K562 (cell line): ENCODE data around the gene PPL. TPM values are rescaled to one million over a fixed set of nuclear protein-coding genes. Genes with fewer than 3 reads are reported as not detected.
A peak's percentile ranks its signal among the peaks of the same experiment; 100 is the strongest.
"Not testable (repeated sequence)": the region's sequence is repeated elsewhere in the genome, so short reads cannot be mapped to it uniquely, and the experiment has no call there.

Experiments used
- ATAC-seq: fragments of 200-7000 bp; cut with Tn5 transposase; 3 replicates; pipeline ENCODE4 v1.9.1; 2020; ENCODE audit warnings: moderate library complexity
- BruUV-seq: library from RNA; stranded (reverse); fragments of 400-500 nt; replicated peaks from 2 replicates; lab custom pipeline; 2021; lab: Mats Ljungman, UMichigan
- CTCF ChIA-PET: fragments of 300-600 bp; formaldehyde crosslinking; extraction: SDS; loops from one replicate; lab custom pipeline; 2021; ENCODE audit warnings: low intra/inter-chr PET ratio; lab: Yijun Ruan, JAX
- POLR2A ChIA-PET: fragments of 300-600, 350-650 bp; sonication (Branson Sonifier 250); formaldehyde crosslinking; extraction: SDS; loops from one replicate; lab custom pipeline; 2021; ENCODE audit warnings: antibody characterized with exemption, inconsistent platforms; lab: Yijun Ruan, JAX
- DNase-seq, 4 experiments: peaks; one replicate each; pipeline versions ENCODE4 v3.0.0 to v3.0.0-alpha.2; 2011 to 2018; ENCODE audit warnings: low spot score in 3 of 4, mixed read lengths in 3 of 4; ENCODE audit errors: extremely low read depth in 1 of 4
- FAIRE-seq: peaks from 2 replicates; lab custom pipeline; 2011; peaks lifted over from hg19 to GRCh38; lab: Jason Lieb, UNC
- H2AFZ ChIP-seq: 2 replicates; pipeline ENCODE4 v1.6.0; 2011; ENCODE audit warnings: low read depth, low read length, control low read depth, inconsistent platforms
- H3K27ac ChIP-seq: fragments of 200-600 bp; 3 replicates; pipeline ENCODE4 v1.8.0; 2011; ENCODE audit warnings: low read depth, mild to moderate bottlenecking, control low read depth, inconsistent platforms, low read length, moderate library complexity, mixed read lengths; ENCODE audit errors: extremely low read depth
- H3K27me3 ChIP-seq, 2 experiments: fragments of 300-600 bp in 1 of 2; 2 replicates in 1 of 2; 3 replicates in 1 of 2; pipeline versions ENCODE4 v1.6.0 to v1.8.0; 2011; ENCODE audit warnings: inconsistent platforms in 2 of 2, low read length in 2 of 2, mild to moderate bottlenecking in 1 of 2, mixed read lengths in 1 of 2, moderate library complexity in 1 of 2; ENCODE audit not compliant: control insufficient read depth in 2 of 2, insufficient read depth in 2 of 2
- H3K36me3 ChIP-seq: fragments of 300-600 bp; 3 replicates; pipeline ENCODE4 v1.8.0; 2011; ENCODE audit warnings: mild to moderate bottlenecking, low read length, inconsistent platforms; ENCODE audit not compliant: control insufficient read depth, insufficient read depth
- H3K4me1 ChIP-seq, 2 experiments: fragments of 200-600 bp in 1 of 2; replicated peaks in 1 of 2; 2 replicates in 1 of 2; 3 replicates in 1 of 2; pipeline versions ENCODE4 v1.5.1 to v1.8.0; 2011; ENCODE audit warnings: inconsistent platforms in 2 of 2, low read length in 2 of 2, mild to moderate bottlenecking in 1 of 2, mixed read lengths in 1 of 2, moderate library complexity in 1 of 2; ENCODE audit not compliant: control insufficient read depth in 2 of 2, insufficient read depth in 2 of 2
- H3K4me2 ChIP-seq: 2 replicates; pipeline ENCODE4 v1.6.1; 2011; ENCODE audit warnings: low read length, control low read depth, inconsistent platforms, mixed read lengths; ENCODE audit not compliant: insufficient read depth
- H3K4me3 ChIP-seq: fragments of 200-600 bp; sonication (generic), shearing (Covaris generic); 2 replicates; pipeline ENCODE4 v1.5.1; 2016; ENCODE audit warnings: control low read depth, inconsistent platforms
- H3K79me2 ChIP-seq: fragments of 200-600 bp; 3 replicates; pipeline ENCODE4 v1.8.0; 2011; ENCODE audit warnings: low read length, inconsistent platforms; ENCODE audit not compliant: control insufficient read depth, insufficient read depth
- H3K9ac ChIP-seq, 2 experiments: 2 replicates each; pipeline versions ENCODE4 v1.6.0 to v1.6.1; 2011; ENCODE audit warnings: low read depth in 2 of 2, low read length in 2 of 2, control low read depth in 1 of 2, inconsistent platforms in 1 of 2, mild to moderate bottlenecking in 1 of 2, mixed read lengths in 1 of 2; ENCODE audit not compliant: insufficient read depth in 1 of 2
- H3K9me1 ChIP-seq: one replicate; pipeline ENCODE4 v1.6.0; 2011; ENCODE audit warnings: inconsistent platforms, mild to moderate bottlenecking, low read length, moderate library complexity; ENCODE audit not compliant: control insufficient read depth, insufficient read depth
- H3K9me3 ChIP-seq: replicated peaks from 2 replicates; pipeline ENCODE4 v1.5.1; 2011; ENCODE audit warnings: low read depth, low read length, inconsistent platforms; ENCODE audit not compliant: control insufficient read depth, insufficient read depth
- H4K20me1 ChIP-seq: replicated peaks from 2 replicates; pipeline ENCODE4 v1.6.1; 2011; ENCODE audit warnings: low read length, inconsistent platforms, mixed read lengths; ENCODE audit not compliant: control insufficient read depth, insufficient read depth
- PTBP1 ChIP-seq: fragments of 200-400 bp; formaldehyde crosslinking; IDR thresholded peaks from 2 replicates; pipeline ENCODE4 v1.6.1; 2017; ENCODE audit warnings: low read depth, low read length
- SAP30 ChIP-seq: fragments of 200-600 bp; sonication (generic); IDR thresholded peaks from 2 replicates; pipeline ENCODE4 v1.6.1; 2012; ENCODE audit warnings: borderline replicate concordance, low read depth, mild to moderate bottlenecking, moderate library complexity, low read length, control low read depth, inconsistent platforms; ENCODE audit not compliant: insufficient read depth, poor library complexity, severe bottlenecking
- SNAPC5 ChIP-seq: fragments of 250-450 bp; sonication (Bioruptor Pico); IDR thresholded peaks from 2 replicates; pipeline ENCODE4 v1.8.0; 2021; ENCODE audit warnings: moderate library complexity, mild to moderate bottlenecking, inconsistent platforms
- ZNF79 ChIP-seq: fragments of 250-450 bp; sonication (Bioruptor Pico); IDR thresholded peaks from 2 replicates; pipeline ENCODE4 v1.4.0; 2020; ENCODE audit warnings: low read depth, mild to moderate bottlenecking, moderate library complexity
- WGBS: fragments of 100-300 bp; shearing (Covaris generic); methylation state at CpG from one replicate; pipeline ENCODE4 v1.1.6; 2016; ENCODE audit warnings: low coverage, mixed read lengths; ENCODE audit not compliant: insufficient coverage; ENCODE audit errors: missing lambda C conversion rate; 5-methylcytosine and 5-hydroxymethylcytosine counted together
- in situ Hi-C: fragments of 300-500 bp; cut with MboI; formaldehyde crosslinking; loops from 4 replicates; pipeline ENCODE4 v1.15.0; 2018; ENCODE audit warnings: inconsistent platforms, mixed read lengths
- intact Hi-C: fragments of 100-400 bp; cut with micrococcal nuclease; formaldehyde crosslinking; loops from 2 replicates; pipeline ENCODE4 v1.14.2; 2022
- polyA plus RNA-seq, 8 experiments: library from polyadenylated mRNA; depleted of rRNA in 4 of 8; stranded (reverse) in 5 of 8; unstranded in 3 of 8; fragments of >200 nt; fragmentation: Nextera tagmentation in 2 of 8; fragmentation: Illumina TruSeq in 1 of 8; extraction: Ambion mirVana in 2 of 8; extraction: Trizol in 1 of 8; gene quantifications; 2 replicates each; pipeline versions ENCODE4 v1.2.1 to v1.2.3, GENCODE V29; 2011 to 2014; ENCODE audit warnings: inconsistent platforms in 1 of 8, missing spikeins in 1 of 8
- total RNA-seq, 7 experiments: library from RNA; depleted of rRNA in 6 of 7; stranded (reverse); fragments of >200 nt in 6 of 7; fragmentation: Illumina TruSeq in 2 of 7; extraction: Trizol in 2 of 7; gene quantifications; 2 replicates each; pipeline versions ENCODE4 v1.2.1 to v1.2.3, GENCODE V29; 2011 to 2021; ENCODE audit warnings: low replicate concordance in 1 of 7

PPL gene
- total and polyA plus RNA-seq, 9 of the 15 experiments (the other 6 are each of a cell fraction or from before 2014, with no cell fraction given) = 0.01 to 0.15 (median 0.07) TPM; not detected in 3

GRCh38 chr16:4957420-4957719, 20.4 kb upstream of the PPL start:
- in situ Hi-C loops (loop anchor here (5.0 to 10.0 kb wide), 2 partner anchors 240 to 443 kb away; no protein-coding TSS in a partner anchor), intact Hi-C loops (loop anchor here (5.0 to 10.0 kb wide), 4 partner anchors 135 to 543 kb away; partner anchors contain the start of genes CORO7 and MGRN1)
- peak overlapping the region in 1 of 2 experiments; percentile 89; a peak in 2 of 4 replicates for H3K9ac ChIP-seq
- peaks cover 25% of the 10 kb centered on the region for H4K20me1 ChIP-seq
- ATAC-seq (no peak), FAIRE-seq (no peak), DNase-seq (no peak)
- CTCF ChIA-PET = no interaction called here
- H3K4me2 ChIP-seq = peak overlapping the region; percentile 82
- H3K27ac ChIP-seq = no peak overlapping the region
- BruUV-seq = no TSS peak
- peaks cover 3 to 24% of the 10 kb centered on the region in 2 experiments; a peak in 3 of 5 replicates for H3K4me1 ChIP-seq
- POLR2A ChIA-PET = no interaction called here
- no peak for TF ChIP-seq SAP30
- TF ChIP-seq PTBP1 = 0 out of 2 replicates have a peak, but pooled peaks have one; percentile 46
- H3K36me3 ChIP-seq = no peaks in the 10 kb centered on the region
- H3K9me1 ChIP-seq = peaks cover 4% of the 10 kb centered on the region
- no peaks in the 10 kb centered on the region for H3K79me2 ChIP-seq
- H3K4me3 ChIP-seq = peak overlapping the region; percentile 49
- no peaks in the 10 kb centered on the region for H3K9me3 ChIP-seq
- peaks cover 31 to 50% of the 10 kb centered on the region in 2 experiments; a peak in 4 of 5 replicates for H3K27me3 ChIP-seq
- peak overlapping the region; percentile 84 for H2AFZ ChIP-seq
- 10% methylated on average over 10 of the region's 10 CpGs for WGBS

- FAIRE-seq (no peak), DNase-seq (no peak), ATAC-seq (no peak)
- H4K20me1 ChIP-seq = peaks cover 23% of the 10 kb centered on the region
- POLR2A ChIA-PET = interaction anchor here (0.5 to 0.8 kb wide), 3 partner anchors 143 to 259 kb away, joined by 3 read pairs; no protein-coding TSS in a partner anchor
- BruUV-seq = no TSS peak
- intact Hi-C loops (loop anchor here (5.0 to 10.0 kb wide), 4 partner anchors 138 to 540 kb away; partner anchors contain the start of genes CORO7 and MGRN1), in situ Hi-C loops (loop anchor here (5.0 to 10.0 kb wide), 2 partner anchors 237 to 440 kb away; no protein-coding TSS in a partner anchor)
- H3K9me3 ChIP-seq = no peaks in the 10 kb centered on the region
- CTCF ChIA-PET = interaction anchor here (2.5 kb wide), 1 partner anchor 437 kb away, joined by 13 read pairs; no protein-coding TSS in a partner anchor
- no peak overlapping the region for H3K4me3 ChIP-seq
- TF ChIP-seq SNAPC5 (CRISPR knock-in tag) = no peak
- peak; percentile 70; the same call in 1 of the 2 replicates for TF ChIP-seq ZNF79
- 17% methylated on average over 1 of the region's 1 CpG for WGBS
- no peak overlapping the region for H2AFZ ChIP-seq
- no peak overlapping the region for H3K9ac ChIP-seq
- H3K27me3 ChIP-seq = peaks cover 18 to 33% of the 10 kb centered on the region in 2 experiments; a peak in 4 of 5 replicates
- H3K4me1 ChIP-seq = peaks cover 3 to 24% of the 10 kb centered on the region in 2 experiments; a peak in 3 of 5 replicates
- no peak overlapping the region for H3K27ac ChIP-seq
- H3K36me3 ChIP-seq = no peaks in the 10 kb centered on the region
- H3K4me2 ChIP-seq = no peak overlapping the region
- H3K79me2 ChIP-seq = no peaks in the 10 kb centered on the region
- peaks cover 4% of the 10 kb centered on the region for H3K9me1 ChIP-seq
These were observed 17.8 kb upstream of the PPL start for GRCh38 chr16:4954714-4955113.

GRCh38 chr16:4951583-4951982, 14.6 kb upstream of the PPL start:
- intact Hi-C loops = loop anchor here (10.0 kb wide), 2 partner anchors 427 to 537 kb away; partner anchors contain the start of gene CORO7
- ATAC-seq, H3K4me2 ChIP-seq, H3K4me3 ChIP-seq, FAIRE-seq, H3K9me1 ChIP-seq, BruUV-seq, CTCF ChIA-PET, H3K9me3 ChIP-seq, H2AFZ ChIP-seq, POLR2A ChIA-PET, DNase-seq, H3K9ac ChIP-seq, H3K27ac ChIP-seq, H3K79me2 ChIP-seq, H3K36me3 ChIP-seq: not testable (repeated sequence)
- in situ Hi-C loops = loop anchor here (10.0 kb wide), 1 partner anchor 437 kb away; no protein-coding TSS in a partner anchor
- Histone ChIP-seq H3K4me1 (peaks cover 7 to 19% of the 10 kb centered on the region in 2 experiments; a peak in 2 of 5 replicates), H4K20me1 (peaks cover 11% of the 10 kb centered on the region), H3K27me3 (peaks cover 14 to 43% of the 10 kb centered on the region in 2 experiments; a peak in 4 of 5 replicates)
- WGBS = 0% methylated on average over 3 of the region's 3 CpGs
